HG02973 (cell line): ENCODE measurements around the gene FASTKD3.
"Not testable (repeated sequence)": the region's sequence is repeated elsewhere in the genome, so short reads cannot be mapped to it uniquely, and the experiment has no call there.

Experiments used
- ATAC-seq: cut with Tn5 transposase; IDR thresholded peaks from one replicate; pipeline ENCODE4 v1.9.1; 2021; ENCODE audit warnings: moderate library complexity; ENCODE audit not compliant: unreplicated experiment

Gene FASTKD3

GRCh38 chr5:7868773-7869473, at the start of gene FASTKD3, which contains the start of gene MTRR:
Gene FASTKD3 (minus strand): TSS chr5:7869031. CDS start chr5:7868083, 948 bp downstream.
Gene MTRR (plus strand): TSS chr5:7869148. CDS start chr5:7870795, 1,647 bp downstream.
- ATAC-seq, result peak; percentile 96

GRCh38 chr5:7917130-7918123, 48.6 kb upstream of the FASTKD3 start:
- no peak for ATAC-seq

GRCh38 chr5:7916171-7916804, 47.5 kb upstream of the FASTKD3 start:
- no peak for ATAC-seq

GRCh38 chr5:7911429-7911771, 42.6 kb upstream of the FASTKD3 start:
- ATAC-seq, result not testable (repeated sequence)

GRCh38 chr5:7910738-7911428, 42.1 kb upstream of the FASTKD3 start:
- no peak for ATAC-seq

- ATAC-seq, result no peak
Observed at GRCh38 chr5:7908317-7908716, 39.5 kb upstream of the FASTKD3 start.

GRCh38 chr5:7907612-7908011, 38.8 kb upstream of the FASTKD3 start:
- ATAC-seq, result no peak

- ATAC-seq, result no peak
Observed at GRCh38 chr5:7904170-7904569, 35.3 kb upstream of the FASTKD3 start.

- ATAC-seq, result no peak
Observed at GRCh38 chr5:7902666-7903625, 34.1 kb upstream of the FASTKD3 start.

- ATAC-seq, result no peak
Observed at GRCh38 chr5:7902201-7902600, 33.4 kb upstream of the FASTKD3 start.

GRCh38 chr5:7897014-7897600, 28.3 kb upstream of the FASTKD3 start:
- peak; percentile 51 for ATAC-seq

GRCh38 chr5:7894860-7895259, 26.0 kb upstream of the FASTKD3 start:
- ATAC-seq, result peak; percentile 98

GRCh38 chr5:7894439-7894838, 25.6 kb upstream of the FASTKD3 start:
- ATAC-seq, result no peak

- no peak for ATAC-seq
Observed at GRCh38 chr5:7888901-7889300, 20.1 kb upstream of the FASTKD3 start.

GRCh38 chr5:7886849-7887475, 18.1 kb upstream of the FASTKD3 start:
- peak; percentile 58 for ATAC-seq

- no peak for ATAC-seq
Observed at GRCh38 chr5:7884491-7885267, 15.8 kb upstream of the FASTKD3 start.

- no peak for ATAC-seq
Observed at GRCh38 chr5:7882926-7883325, 14.1 kb upstream of the FASTKD3 start.

- ATAC-seq, result no peak
Observed at GRCh38 chr5:7881816-7882215, 13.0 kb upstream of the FASTKD3 start.
